ENCODE measurements around the gene ITGBL1.

The ITGBL1 gene

DNA sequence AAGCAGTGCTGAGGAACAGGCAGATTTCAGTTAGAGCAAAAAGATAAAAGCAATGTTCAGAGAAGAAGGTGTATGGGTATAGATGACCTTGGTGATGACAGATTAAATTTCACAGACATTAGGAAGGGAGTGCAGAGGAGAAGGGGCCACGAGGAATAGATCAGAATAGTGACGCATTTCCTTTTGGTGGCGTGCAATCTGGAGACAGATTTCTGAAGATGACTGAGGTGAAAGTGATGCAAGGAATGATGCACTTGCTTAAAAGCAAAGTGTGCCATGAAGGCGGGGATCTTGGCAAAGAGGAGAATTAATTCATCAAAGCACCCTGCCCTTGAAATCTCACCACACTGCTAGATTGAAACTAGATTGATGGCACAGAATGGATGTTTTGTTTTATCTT, 202.4 kb downstream of the ITGBL1 start:
- Histone ChIP-seq H3K4me1 (ENCODE audit: insufficient read depth, low read length, poor library complexity, severe bottlenecking) (no peaks in the 10 kb centered on the region), H3K9me2 (replicated peaks; ENCODE audit: low read depth, low read length) (no peaks in the 10 kb centered on the region), H3K36me3 (ENCODE audit: insufficient read depth, low read length) (no peaks in the 10 kb centered on the region), H3K9ac (ENCODE audit: low read depth, low read length, poor library complexity, severe bottlenecking) (no peak overlapping the region), H3K27me3 (ENCODE audit: insufficient read depth, low read length, poor library complexity, severe bottlenecking) (no peaks in the 10 kb centered on the region), H3K4me3 (ENCODE audit: low read length, poor library complexity, severe bottlenecking) (no peak overlapping the region), H3K9me3 (ENCODE audit: insufficient read depth, low read depth, low read length) (no peaks in the 10 kb centered on the region), H4K20me1 (ENCODE audit: insufficient read depth, low read length, poor library complexity, severe bottlenecking) (no peaks in the 10 kb centered on the region), H3K4me2 (ENCODE audit: low read depth, low read length, poor library complexity, severe bottlenecking) (no peak overlapping the region), H2AFZ (ENCODE audit: low read length) (no peak overlapping the region), H3K79me2 (ENCODE audit: insufficient read depth, low read length) (no peaks in the 10 kb centered on the region), H3F3A (ENCODE audit: low read depth) (no peaks in the 10 kb centered on the region)
- TF ChIP-seq, protein P1, sequence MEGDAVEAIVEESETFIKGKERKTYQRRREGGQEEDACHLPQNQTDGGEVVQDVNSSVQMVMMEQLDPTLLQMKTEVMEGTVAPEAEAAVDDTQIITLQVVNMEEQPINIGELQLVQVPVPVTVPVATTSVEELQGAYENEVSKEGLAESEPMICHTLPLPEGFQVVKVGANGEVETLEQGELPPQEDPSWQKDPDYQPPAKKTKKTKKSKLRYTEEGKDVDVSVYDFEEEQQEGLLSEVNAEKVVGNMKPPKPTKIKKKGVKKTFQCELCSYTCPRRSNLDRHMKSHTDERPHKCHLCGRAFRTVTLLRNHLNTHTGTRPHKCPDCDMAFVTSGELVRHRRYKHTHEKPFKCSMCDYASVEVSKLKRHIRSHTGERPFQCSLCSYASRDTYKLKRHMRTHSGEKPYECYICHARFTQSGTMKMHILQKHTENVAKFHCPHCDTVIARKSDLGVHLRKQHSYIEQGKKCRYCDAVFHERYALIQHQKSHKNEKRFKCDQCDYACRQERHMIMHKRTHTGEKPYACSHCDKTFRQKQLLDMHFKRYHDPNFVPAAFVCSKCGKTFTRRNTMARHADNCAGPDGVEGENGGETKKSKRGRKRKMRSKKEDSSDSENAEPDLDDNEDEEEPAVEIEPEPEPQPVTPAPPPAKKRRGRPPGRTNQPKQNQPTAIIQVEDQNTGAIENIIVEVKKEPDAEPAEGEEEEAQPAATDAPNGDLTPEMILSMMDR (conservative IDR thresholded peaks at IDR 0.05; ENCODE audit: low read length): no peak

DNA sequence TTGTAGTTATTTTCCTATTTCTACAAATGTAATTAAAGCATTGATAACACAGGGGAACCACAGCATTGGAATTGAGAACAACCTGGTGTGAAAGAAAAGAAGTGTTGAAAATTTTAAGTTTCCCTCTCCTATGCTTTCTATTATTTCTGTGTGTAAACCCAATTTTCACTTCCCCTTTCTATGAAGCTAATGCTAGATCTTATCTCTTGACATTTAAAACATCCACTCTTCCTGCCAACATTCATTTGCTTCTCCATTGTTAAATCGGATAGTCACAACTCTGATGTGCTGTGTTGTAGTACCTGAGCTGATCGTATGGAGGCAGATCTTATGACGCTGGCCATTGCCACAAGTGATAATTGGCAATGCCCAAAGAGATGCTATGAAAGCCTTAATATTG, 203.0 kb downstream of the ITGBL1 start:
- no peaks in the 10 kb centered on the region for H3K9me2 ChIP-seq (replicated peaks; ENCODE audit: low read depth, low read length)
- H3K4me1 ChIP-seq (ENCODE audit: insufficient read depth, low read length, poor library complexity, severe bottlenecking): no peaks in the 10 kb centered on the region
- no peak overlapping the region for H3K4me3 ChIP-seq (ENCODE audit: low read length, poor library complexity, severe bottlenecking)
- TF ChIP-seq, protein P1 (conservative IDR thresholded peaks at IDR 0.05; ENCODE audit: low read length): no peak
- no peak for TF ChIP-seq EZH2phosphoT487 (IDR thresholded peaks at IDR 0.05; ENCODE audit: borderline replicate concordance)
- H3K4me2 ChIP-seq (ENCODE audit: low read depth, low read length, poor library complexity, severe bottlenecking): no peak overlapping the region
- no peaks in the 10 kb centered on the region for H3K36me3 ChIP-seq (ENCODE audit: insufficient read depth, low read length)
- no peaks in the 10 kb centered on the region for H3K27me3 ChIP-seq (ENCODE audit: insufficient read depth, low read length, poor library complexity, severe bottlenecking)
- H3K79me2 ChIP-seq (ENCODE audit: insufficient read depth, low read length): no peaks in the 10 kb centered on the region
- H2AFZ ChIP-seq (ENCODE audit: low read length): no peak overlapping the region
- H3K9me3 ChIP-seq (ENCODE audit: insufficient read depth, low read depth, low read length): no peaks in the 10 kb centered on the region
- no peaks in the 10 kb centered on the region for H3F3A ChIP-seq (ENCODE audit: low read depth)
- H4K20me1 ChIP-seq (ENCODE audit: insufficient read depth, low read length, poor library complexity, severe bottlenecking): no peaks in the 10 kb centered on the region
- H3K9ac ChIP-seq (ENCODE audit: low read depth, low read length, poor library complexity, severe bottlenecking): no peak overlapping the region

DNA sequence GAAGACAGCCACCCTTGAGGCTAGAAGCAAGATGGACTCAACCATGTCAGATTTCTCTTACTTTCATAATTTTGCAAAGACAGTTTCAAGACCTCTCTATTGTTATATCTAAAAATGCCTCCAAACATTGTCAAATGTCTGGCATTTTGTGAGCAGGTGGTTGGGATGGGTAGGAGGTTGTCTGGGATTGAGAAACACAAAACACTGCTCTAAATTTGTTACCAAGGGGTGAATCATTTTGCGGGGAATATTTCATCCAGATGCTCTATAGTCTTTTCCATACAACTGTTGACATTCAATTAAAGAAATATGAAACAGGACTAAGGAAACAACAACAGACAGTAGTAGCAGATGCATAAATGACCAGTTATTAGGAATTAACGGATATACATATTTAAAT, 208.2 kb downstream of the ITGBL1 start:
- no peaks in the 10 kb centered on the region for H3K4me1 ChIP-seq (ENCODE audit: insufficient read depth, low read length, poor library complexity, severe bottlenecking)
- H3K79me2 ChIP-seq (ENCODE audit: insufficient read depth, low read length): no peaks in the 10 kb centered on the region
- no peak overlapping the region for H3K4me2 ChIP-seq (ENCODE audit: low read depth, low read length, poor library complexity, severe bottlenecking)
- no peaks in the 10 kb centered on the region for H4K20me1 ChIP-seq (ENCODE audit: insufficient read depth, low read length, poor library complexity, severe bottlenecking)
- no peaks in the 10 kb centered on the region for H3F3A ChIP-seq (ENCODE audit: low read depth)
- H3K36me3 ChIP-seq (ENCODE audit: insufficient read depth, low read length): no peaks in the 10 kb centered on the region
- H3K9me3 ChIP-seq (ENCODE audit: insufficient read depth, low read depth, low read length): no peaks in the 10 kb centered on the region
- H3K4me3 ChIP-seq (ENCODE audit: low read length, poor library complexity, severe bottlenecking): no peak overlapping the region
- H2AFZ ChIP-seq (ENCODE audit: low read length): no peak overlapping the region
- H3K27me3 ChIP-seq (ENCODE audit: insufficient read depth, low read length, poor library complexity, severe bottlenecking): no peaks in the 10 kb centered on the region
- TF ChIP-seq, protein P1 (conservative IDR thresholded peaks at IDR 0.05; ENCODE audit: low read length): no peak
- no peak for TF ChIP-seq EZH2phosphoT487 (IDR thresholded peaks at IDR 0.05; ENCODE audit: borderline replicate concordance)
- H3K9me2 ChIP-seq (replicated peaks; ENCODE audit: low read depth, low read length): no peaks in the 10 kb centered on the region
- H3K9ac ChIP-seq (ENCODE audit: low read depth, low read length, poor library complexity, severe bottlenecking): no peak overlapping the region

Data from Loucy (cell line).